OCI-LY3 (cell line): ENCODE data around the gene ANKRD27.

Source experiments
- H2AFZ ChIP-seq: fragments of 200-600, 300-600 bp; shearing (Covaris generic); 2 replicates; pipeline ENCODE4 v1.6.0; 2014; ENCODE audit warnings: antibody characterized with exemption, low read depth, low read length
- H3K27ac ChIP-seq: fragments of 200-600, 300-600 bp; sonication (generic); 2 replicates; pipeline ENCODE4 v1.5.1; 2014; ENCODE audit warnings: mild to moderate bottlenecking, low read length, moderate library complexity, mixed read lengths
- H3K27me3 ChIP-seq: fragments of 200-600, 300-600 bp; sonication (generic); 2 replicates; pipeline ENCODE4 v1.6.1; 2014; ENCODE audit warnings: low read depth, low read length, mixed read lengths
- H3K36me3 ChIP-seq: fragments of 200-600, 300-600 bp; sonication (generic); replicated peaks from 2 replicates; pipeline ENCODE3; 2014; ENCODE audit warnings: low read depth, low read length, mixed read lengths
- H3K4me1 ChIP-seq: fragments of 300-600, 200-600 bp; sonication (generic); 2 replicates; pipeline ENCODE4 v1.6.1; 2014; ENCODE audit warnings: low read length, mixed read lengths
- H3K4me2 ChIP-seq: fragments of 200-600, 300-600 bp; sonication (generic); 2 replicates; pipeline ENCODE4 v1.6.1; 2014; ENCODE audit warnings: low read length, mixed read lengths
- H3K4me3 ChIP-seq: fragments of 300-600, 200-600 bp; sonication (generic); 2 replicates; pipeline ENCODE4 v1.5.1; 2014; ENCODE audit warnings: antibody characterized with exemption, mild to moderate bottlenecking, low read length, moderate library complexity
- H3K79me2 ChIP-seq: fragments of 300-600, 200-600 bp; shearing (Covaris generic); 2 replicates; pipeline ENCODE4 v1.6.1; 2014; ENCODE audit warnings: mild to moderate bottlenecking, low read length, mixed read lengths
- H3K9ac ChIP-seq: fragments of 300-600, 200-600 bp; shearing (Covaris generic); 2 replicates; pipeline ENCODE4 v1.6.0; 2014; ENCODE audit warnings: mild to moderate bottlenecking, low read length, moderate library complexity
- H3K9me3 ChIP-seq: fragments of 200-600, 300-600 bp; shearing (Covaris generic); 2 replicates; pipeline ENCODE4 v1.6.1; 2014; ENCODE audit warnings: low read length, mixed read lengths; ENCODE audit not compliant: insufficient read depth
- H4K20me1 ChIP-seq: fragments of 200-600, 300-600 bp; sonication (generic); 2 replicates; pipeline ENCODE4 v1.6.1; 2016; ENCODE audit warnings: low read length, mixed read lengths; ENCODE audit not compliant: insufficient read depth
- EZH2phosphoT487 ChIP-seq: fragments of 200-600 bp; shearing (Covaris generic); IDR thresholded peaks from 2 replicates; pipeline ENCODE4 v1.6.1; 2018; ENCODE audit warnings: antibody characterized with exemption, mixed run types, low read depth
- TF ChIP-seq, protein P1 (sequence below): fragments of 200-600, 300-600 bp; sonication (generic); IDR thresholded peaks from 2 replicates; pipeline ENCODE4 v1.5.1; 2014; ENCODE audit warnings: antibody characterized with exemption, low read length, low read depth

Gene ANKRD27

DNA sequence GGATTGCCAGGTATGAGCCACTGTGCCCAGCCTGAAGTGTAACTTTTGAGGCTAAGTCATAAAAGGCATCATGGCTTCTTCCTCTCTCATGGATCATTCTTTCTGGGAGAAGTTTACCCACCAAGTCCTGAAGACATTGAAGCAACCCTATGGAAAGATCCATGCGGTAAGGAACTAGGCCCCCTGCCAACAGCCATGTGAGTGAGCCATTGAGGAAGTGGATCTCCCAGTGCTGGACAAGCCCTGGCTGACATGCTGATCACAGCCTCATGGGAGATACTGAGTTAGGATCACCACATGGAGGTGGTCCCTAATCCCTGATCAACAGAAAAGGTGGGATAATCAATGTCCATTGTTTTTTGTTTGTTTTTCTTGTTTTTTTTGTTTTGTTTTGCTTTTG is 13.3 kb upstream of the ANKRD27 start:
- Histone ChIP-seq H3K27me3 (no peaks in the 10 kb centered on the region), H3K27ac (no peak overlapping the region), H3K9me3 (no peaks in the 10 kb centered on the region)

DNA sequence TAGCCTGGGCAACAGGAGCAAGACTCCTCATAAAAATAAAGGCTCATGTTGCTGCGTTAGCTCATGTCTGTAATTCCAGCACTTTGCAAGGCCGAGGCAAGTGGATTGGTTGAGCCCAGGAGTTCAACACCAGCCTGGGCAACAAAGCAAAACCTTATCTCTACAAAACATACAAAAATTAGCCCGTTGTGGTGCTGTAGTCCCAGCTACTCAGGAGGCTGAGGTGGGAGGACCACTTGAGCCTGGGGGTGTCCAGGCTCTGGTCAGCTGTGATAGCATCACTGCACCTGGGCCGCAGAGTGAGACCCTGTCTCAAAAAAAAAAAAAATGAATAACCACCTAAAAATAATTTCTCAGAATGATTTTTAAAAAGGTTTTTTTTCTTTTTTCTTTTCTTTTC is 12.7 kb upstream of the ANKRD27 start:
- Histone ChIP-seq H3K4me2 (no peak overlapping the region), H3K4me1 (peaks cover 11% of the 10 kb centered on the region), H4K20me1 (no peaks in the 10 kb centered on the region), H2AFZ (no peak overlapping the region), H3K27ac (no peak overlapping the region), H3K79me2 (peaks cover 20% of the 10 kb centered on the region), H3K9ac (no peak overlapping the region), H3K36me3 (peaks cover 1% of the 10 kb centered on the region), H3K27me3 (no peaks in the 10 kb centered on the region), H3K9me3 (no peaks in the 10 kb centered on the region), H3K4me3 (no peak overlapping the region)
- TF ChIP-seq EZH2phosphoT487, result no peak
- TF ChIP-seq, protein P1, sequence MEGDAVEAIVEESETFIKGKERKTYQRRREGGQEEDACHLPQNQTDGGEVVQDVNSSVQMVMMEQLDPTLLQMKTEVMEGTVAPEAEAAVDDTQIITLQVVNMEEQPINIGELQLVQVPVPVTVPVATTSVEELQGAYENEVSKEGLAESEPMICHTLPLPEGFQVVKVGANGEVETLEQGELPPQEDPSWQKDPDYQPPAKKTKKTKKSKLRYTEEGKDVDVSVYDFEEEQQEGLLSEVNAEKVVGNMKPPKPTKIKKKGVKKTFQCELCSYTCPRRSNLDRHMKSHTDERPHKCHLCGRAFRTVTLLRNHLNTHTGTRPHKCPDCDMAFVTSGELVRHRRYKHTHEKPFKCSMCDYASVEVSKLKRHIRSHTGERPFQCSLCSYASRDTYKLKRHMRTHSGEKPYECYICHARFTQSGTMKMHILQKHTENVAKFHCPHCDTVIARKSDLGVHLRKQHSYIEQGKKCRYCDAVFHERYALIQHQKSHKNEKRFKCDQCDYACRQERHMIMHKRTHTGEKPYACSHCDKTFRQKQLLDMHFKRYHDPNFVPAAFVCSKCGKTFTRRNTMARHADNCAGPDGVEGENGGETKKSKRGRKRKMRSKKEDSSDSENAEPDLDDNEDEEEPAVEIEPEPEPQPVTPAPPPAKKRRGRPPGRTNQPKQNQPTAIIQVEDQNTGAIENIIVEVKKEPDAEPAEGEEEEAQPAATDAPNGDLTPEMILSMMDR, result no peak

More for the DNA sequence above, 13.3 kb upstream of the ANKRD27 start:
- Histone ChIP-seq H3K4me2 (no peak overlapping the region), H3K4me3 (no peak overlapping the region), H3K9ac (no peak overlapping the region), H3K36me3 (peaks cover 3% of the 10 kb centered on the region), H3K4me1 (peaks cover 17% of the 10 kb centered on the region), H2AFZ (no peak overlapping the region), H3K79me2 (peaks cover 26% of the 10 kb centered on the region), H4K20me1 (no peaks in the 10 kb centered on the region)
- TF ChIP-seq, protein P1, result no peak
- no peak for TF ChIP-seq EZH2phosphoT487

DNA sequence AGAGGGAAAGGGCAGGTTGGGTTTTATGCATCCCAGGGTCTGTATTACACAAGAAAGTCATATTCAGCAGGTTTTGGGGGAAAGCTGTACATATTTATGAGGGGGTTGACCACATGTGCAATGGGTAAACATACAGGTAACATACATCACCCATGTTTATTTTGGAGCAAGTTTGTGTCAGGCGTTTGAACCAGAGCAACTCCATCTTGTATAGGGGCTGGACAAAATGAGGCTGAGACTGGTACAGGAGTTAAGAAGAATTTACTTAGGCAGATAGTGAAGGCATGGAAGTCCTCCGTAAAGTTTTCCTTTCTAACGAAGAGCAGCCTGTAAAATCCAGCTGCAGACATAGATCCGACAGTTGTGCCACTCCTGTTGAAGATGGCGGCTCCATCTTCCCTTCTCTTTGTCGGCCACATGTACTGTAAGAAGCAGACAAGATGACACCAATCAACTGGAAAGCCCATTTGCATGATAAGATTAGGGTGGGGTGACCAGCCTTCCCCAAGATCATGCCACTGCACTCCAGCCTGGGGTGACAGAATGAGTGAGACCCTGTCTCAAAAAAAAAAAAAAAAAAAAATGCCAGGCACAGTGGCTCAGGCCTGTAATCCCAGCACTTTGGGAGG is 12.0 kb upstream of the ANKRD27 start:
- Histone ChIP-seq H3K9ac (no peak overlapping the region), H3K27me3 (no peaks in the 10 kb centered on the region), H3K9me3 (no peaks in the 10 kb centered on the region), H3K27ac (no peak overlapping the region), H3K79me2 (peaks cover 13% of the 10 kb centered on the region), H3K4me1 (peaks cover 11% of the 10 kb centered on the region), H3K4me2 (no peak overlapping the region), H2AFZ (no peak overlapping the region), H4K20me1 (no peaks in the 10 kb centered on the region), H3K36me3 (no peaks in the 10 kb centered on the region), H3K4me3 (no peak overlapping the region)
- no peak for TF ChIP-seq EZH2phosphoT487
- TF ChIP-seq, protein P1, result no peak

DNA sequence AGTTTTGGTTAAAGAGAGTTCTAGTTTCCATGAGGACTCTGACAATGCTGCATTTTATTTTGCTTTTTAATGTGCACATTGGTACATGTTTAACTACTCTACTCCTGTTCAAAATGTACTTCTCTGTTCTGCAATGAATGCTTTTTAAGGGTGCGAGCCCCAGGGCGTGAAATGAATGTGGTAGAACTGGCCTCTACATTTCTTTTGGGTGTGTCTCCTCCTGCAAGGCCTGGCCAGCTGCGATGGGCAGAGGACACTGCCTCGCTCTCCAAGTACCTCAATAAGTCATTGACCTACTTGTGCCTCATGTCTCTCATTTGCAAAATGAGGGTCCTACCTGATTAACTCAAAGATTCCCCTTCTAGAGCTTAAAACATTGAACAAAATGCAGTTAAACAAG is 7.3 kb upstream of the ANKRD27 start:
- no peak overlapping the region for H3K4me3 ChIP-seq
- H3K4me1 ChIP-seq, result 0 out of 2 replicates have a peak, but pooled peaks cover 3% of the 10 kb centered on the region
- H2AFZ ChIP-seq, result no peak overlapping the region
- H3K36me3 ChIP-seq, result no peaks in the 10 kb centered on the region
- TF ChIP-seq EZH2phosphoT487, result no peak
- TF ChIP-seq, protein P1, result no peak
- no peaks in the 10 kb centered on the region for H3K79me2 ChIP-seq
- no peak overlapping the region for H3K27ac ChIP-seq
- no peaks in the 10 kb centered on the region for H4K20me1 ChIP-seq
- no peak overlapping the region for H3K9ac ChIP-seq
- no peaks in the 10 kb centered on the region for H3K9me3 ChIP-seq
- H3K27me3 ChIP-seq, result no peaks in the 10 kb centered on the region
- no peak overlapping the region for H3K4me2 ChIP-seq
